GM12878 (cell line): ENCODE results near the gene INO80D.

Experiments used
- ATF2 ChIP-seq: IDR thresholded peaks from 2 replicates; pipeline ENCODE4 v1.6.1; 2012; ENCODE audit warnings: low read length, inconsistent platforms
- CBFB ChIP-seq: IDR thresholded peaks from 2 replicates; pipeline ENCODE4 v1.6.1; 2016; ENCODE audit warnings: antibody characterized with exemption, low read depth
- EP300 ChIP-seq, 2 experiments: fragments of 150-350 bp in 1 of 2; IDR thresholded peaks; 2 replicates each; pipeline ENCODE4 v1.6.1; 2011 to 2012; ENCODE audit warnings: low read depth in 2 of 2, low read length in 2 of 2, borderline replicate concordance in 1 of 2, improper control_type of control experiment in 1 of 2, inconsistent platforms in 1 of 2; ENCODE audit not compliant: control insufficient read depth in 1 of 2
- HDAC6 ChIP-seq: fragments of 200-600 bp; sonication (generic); IDR thresholded peaks from one replicate; pipeline ENCODE4 v1.8.0; 2017; ENCODE audit warnings: antibody characterized with exemption; ENCODE audit not compliant: unreplicated experiment
- JUND ChIP-seq: IDR thresholded peaks from 2 replicates; pipeline ENCODE4 v1.6.1; 2012; ENCODE audit warnings: low read depth, mild to moderate bottlenecking, low read length, improper control_type of control experiment, moderate library complexity
- PML ChIP-seq: IDR thresholded peaks from 2 replicates; pipeline ENCODE4 v1.6.1; 2012; ENCODE audit warnings: low read length, inconsistent platforms
- POLR2AphosphoS5 ChIP-seq: IDR thresholded peaks from 2 replicates; pipeline ENCODE4 v1.6.1; 2011; ENCODE audit warnings: mild to moderate bottlenecking, low read length, inconsistent platforms
- RAD21 ChIP-seq: IDR thresholded peaks from 2 replicates; pipeline ENCODE4 v1.6.1; 2011; ENCODE audit warnings: mild to moderate bottlenecking, low read depth, low read length, moderate library complexity; ENCODE audit not compliant: insufficient read depth
- SMC3 ChIP-seq: IDR thresholded peaks from 2 replicates; pipeline ENCODE4 v1.6.1; 2011; ENCODE audit warnings: low read length, improper control_type of control experiment, borderline replicate concordance
- SUZ12 ChIP-seq: fragments of 200-600 bp; sonication (generic); IDR thresholded peaks from one replicate; pipeline ENCODE4 v1.6.1; 2018; ENCODE audit warnings: antibody characterized with exemption, mild to moderate bottlenecking; ENCODE audit not compliant: unreplicated experiment
- YY1 ChIP-seq: IDR thresholded peaks from 2 replicates; pipeline ENCODE4 v1.6.1; 2011; ENCODE audit warnings: low read depth, mild to moderate bottlenecking, low read length
- TF ChIP-seq, protein P1 (sequence below): IDR thresholded peaks from 2 replicates; pipeline ENCODE4 v1.6.1; 2011; ENCODE audit warnings: low read depth, mild to moderate bottlenecking, low read length, moderate library complexity, borderline replicate concordance; ENCODE audit errors: extremely low read depth

DNA sequence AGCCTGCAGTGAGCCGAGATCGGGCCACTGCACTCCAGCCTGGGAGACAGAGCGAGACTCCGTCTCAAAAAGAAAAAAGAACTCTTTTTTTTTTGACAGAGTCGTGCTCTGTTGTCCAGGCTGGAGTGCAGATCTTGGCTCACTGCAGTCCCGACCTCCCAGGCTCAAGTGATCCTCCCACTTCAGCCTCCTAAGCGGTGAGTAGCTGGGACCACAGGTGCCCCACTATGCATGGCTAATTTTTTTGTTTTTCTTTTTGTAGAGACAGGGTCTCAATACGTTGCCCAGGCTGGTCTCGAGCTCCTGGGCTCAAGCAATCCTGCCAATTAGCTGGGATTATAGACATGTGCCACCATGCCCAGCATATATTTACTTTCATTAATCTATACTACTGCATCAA is 12.5 kb upstream of the INO80D start:
- TF ChIP-seq, protein P1, sequence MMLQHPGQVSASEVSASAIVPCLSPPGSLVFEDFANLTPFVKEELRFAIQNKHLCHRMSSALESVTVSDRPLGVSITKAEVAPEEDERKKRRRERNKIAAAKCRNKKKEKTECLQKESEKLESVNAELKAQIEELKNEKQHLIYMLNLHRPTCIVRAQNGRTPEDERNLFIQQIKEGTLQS: no peak
- TF ChIP-seq POLR2AphosphoS5 (no peak), SMC3 (no peak), EP300 (IDR thresholded peaks at IDR 0.05; ENCODE audit: borderline replicate concordance in 1 of 2, control insufficient read depth in 1 of 2, low read depth in 2 of 2, low read length in 2 of 2) (no peak), ATF2 (no peak), SUZ12 (no peak), CBFB (no peak), RAD21 (no peak), HDAC6 (no peak), PML (no peak), JUND (no peak), YY1 (no peak)
